HepG2 (cell line): Measurements from ENCODE around the gene RIPOR3. TPM values are rescaled to one million over a fixed set of nuclear protein-coding genes. Genes with fewer than 3 reads are reported as not detected.

Source experiments
- ARID2 ChIP-seq: sonication (generic); formaldehyde crosslinking; IDR thresholded peaks from 2 replicates; pipeline ENCODE4 v1.8.1; 2022; ENCODE audit warnings: mild to moderate bottlenecking, missing genetic modification reagents, borderline replicate concordance
- E2F5 ChIP-seq: sonication (generic); formaldehyde crosslinking; conservative IDR thresholded peaks from 2 replicates; pipeline ENCODE4 v1.4.0; 2020; ENCODE audit warnings: missing genetic modification reagents
- FOXC1 ChIP-seq: sonication (generic); formaldehyde crosslinking; IDR thresholded peaks from 2 replicates; pipeline ENCODE4 v1.8.0; 2022; ENCODE audit warnings: mild to moderate bottlenecking, missing genetic modification reagents, borderline replicate concordance
- GTF3A ChIP-seq: sonication (generic); formaldehyde crosslinking; conservative IDR thresholded peaks from 2 replicates; pipeline ENCODE4 v1.4.0; 2020; ENCODE audit warnings: mild to moderate bottlenecking, missing genetic modification reagents
- KDM3A ChIP-seq: IDR thresholded peaks from 2 replicates; pipeline ENCODE4 v1.6.1; 2018; ENCODE audit warnings: low read depth, missing compliant biosample characterization
- KLF16 ChIP-seq, 2 experiments: sonication (generic) in 1 of 2; formaldehyde crosslinking in 1 of 2; IDR thresholded peaks; 2 replicates each; pipeline versions ENCODE4 v1.6.1 to v1.8.0; 2016 to 2023; ENCODE audit warnings: missing genetic modification reagents in 2 of 2, missing compliant biosample characterization in 1 of 2
- KMT2A ChIP-seq: sonication (generic); formaldehyde crosslinking; IDR thresholded peaks from 2 replicates; pipeline ENCODE4 v1.4.0; 2020; ENCODE audit warnings: missing genetic modification reagents
- MIXL1 ChIP-seq: IDR thresholded peaks from 2 replicates; pipeline ENCODE4 v1.6.1; 2016
- NCOA5 ChIP-seq: sonication (generic); formaldehyde crosslinking; IDR thresholded peaks from 2 replicates; pipeline ENCODE4 v1.4.0; 2020; ENCODE audit warnings: missing genetic modification reagents
- NR1H2 ChIP-seq: sonication (generic); formaldehyde crosslinking; IDR thresholded peaks from 2 replicates; pipeline ENCODE4 v1.8.1; 2022; ENCODE audit warnings: low read depth, missing genetic modification reagents, borderline replicate concordance
- PRPF4 ChIP-seq: fragments of 200-400 bp; formaldehyde crosslinking; IDR thresholded peaks from 2 replicates; pipeline ENCODE4 v1.6.1; 2016; ENCODE audit warnings: low read length, low read depth; ENCODE audit not compliant: poor library complexity, severe bottlenecking
- RNF2 ChIP-seq: fragments of 450-650 bp; conservative IDR thresholded peaks from 2 replicates; pipeline ENCODE4 v1.6.1; 2016; ENCODE audit warnings: low read depth
- RXRA ChIP-seq: sonication (generic); formaldehyde crosslinking; IDR thresholded peaks from 2 replicates; pipeline ENCODE4 v1.5.1; 2020; ENCODE audit warnings: missing genetic modification reagents
- SMARCE1 ChIP-seq: fragments of 450-650 bp; IDR thresholded peaks from 2 replicates; pipeline ENCODE4 v1.6.1; 2017; ENCODE audit warnings: borderline replicate concordance
- SYNCRIP ChIP-seq: fragments of 200-400 bp; formaldehyde crosslinking; IDR thresholded peaks from 2 replicates; pipeline ENCODE4 v1.6.1; 2018; ENCODE audit warnings: mild to moderate bottlenecking, low read depth, low read length; ENCODE audit not compliant: insufficient read depth
- ZBTB42 ChIP-seq: sonication (generic); formaldehyde crosslinking; IDR thresholded peaks from 2 replicates; pipeline ENCODE4 v1.5.0; 2020; ENCODE audit warnings: mild to moderate bottlenecking, missing genetic modification reagents
- ZFP62 ChIP-seq: sonication (generic); formaldehyde crosslinking; IDR thresholded peaks from 2 replicates; pipeline ENCODE4 v1.4.0; 2020; ENCODE audit warnings: missing genetic modification reagents
- ZKSCAN5 ChIP-seq: sonication (generic); formaldehyde crosslinking; IDR thresholded peaks from 2 replicates; pipeline ENCODE4 v1.5.1; 2020; ENCODE audit warnings: mild to moderate bottlenecking, missing genetic modification reagents
- ZKSCAN8 ChIP-seq: IDR thresholded peaks from 2 replicates; pipeline ENCODE4 v1.6.1; 2016; ENCODE audit warnings: borderline replicate concordance, missing genetic modification reagents, missing compliant biosample characterization
- ZNF235 ChIP-seq: sonication (generic); formaldehyde crosslinking; IDR thresholded peaks from 2 replicates; pipeline ENCODE4 v1.8.1; 2023; ENCODE audit warnings: mild to moderate bottlenecking, missing genetic modification reagents, borderline replicate concordance
- ZNF317 ChIP-seq: sonication (generic); formaldehyde crosslinking; IDR thresholded peaks from 2 replicates; pipeline ENCODE4 v1.5.0; 2020; ENCODE audit warnings: mild to moderate bottlenecking, missing genetic modification reagents
- ZNF83 ChIP-seq: sonication (generic); formaldehyde crosslinking; IDR thresholded peaks from 2 replicates; pipeline ENCODE4 v1.4.0; 2020; ENCODE audit warnings: missing genetic modification reagents, mild to moderate bottlenecking, borderline replicate concordance
- ZSCAN21 ChIP-seq: sonication (generic); formaldehyde crosslinking; IDR thresholded peaks from 2 replicates; pipeline ENCODE4 v1.8.0; 2022; ENCODE audit warnings: mild to moderate bottlenecking, missing genetic modification reagents, moderate library complexity, borderline replicate concordance
- polyA plus RNA-seq, 8 experiments: library from polyadenylated mRNA; depleted of rRNA in 3 of 8; stranded (reverse) in 7 of 8; unstranded in 1 of 8; fragments of >200 nt; fragmentation: Illumina TruSeq in 4 of 8; extraction: Trizol in 4 of 8; gene quantifications; 2 replicates each; pipeline versions ENCODE4 v1.2.1 to v1.2.3, GENCODE V29; 2011 to 2016; ENCODE audit warnings: low read depth in 4 of 8, missing spikeins in 1 of 8, mixed read lengths in 1 of 8; ENCODE audit not compliant: insufficient read depth in 1 of 8
- total RNA-seq, 5 experiments: library from RNA; depleted of rRNA; stranded (reverse); fragments of >200 nt; fragmentation: Illumina TruSeq; extraction: Trizol; gene quantifications; 2 replicates each; pipeline ENCODE4 v1.2.3, GENCODE V29; 2016; ENCODE audit warnings: low read depth in 1 of 5
- TF ChIP-seq, protein P1 (sequence below): sonication (generic); formaldehyde crosslinking; IDR thresholded peaks from 2 replicates; pipeline ENCODE4; 2020; ENCODE audit warnings: missing genetic modification reagents, mild to moderate bottlenecking, borderline replicate concordance
- TF ChIP-seq, protein P2 (sequence below): sonication (generic); formaldehyde crosslinking; IDR thresholded peaks from 2 replicates; pipeline ENCODE4 v1.5.0; 2020; ENCODE audit warnings: mild to moderate bottlenecking, missing genetic modification reagents

The RIPOR3 gene
- total and polyA plus RNA-seq, 2 of the 13 experiments (the other 11 are each of a cell fraction or from before 2014, with no cell fraction given): 0.18 TPM; not detected in 1

DNA sequence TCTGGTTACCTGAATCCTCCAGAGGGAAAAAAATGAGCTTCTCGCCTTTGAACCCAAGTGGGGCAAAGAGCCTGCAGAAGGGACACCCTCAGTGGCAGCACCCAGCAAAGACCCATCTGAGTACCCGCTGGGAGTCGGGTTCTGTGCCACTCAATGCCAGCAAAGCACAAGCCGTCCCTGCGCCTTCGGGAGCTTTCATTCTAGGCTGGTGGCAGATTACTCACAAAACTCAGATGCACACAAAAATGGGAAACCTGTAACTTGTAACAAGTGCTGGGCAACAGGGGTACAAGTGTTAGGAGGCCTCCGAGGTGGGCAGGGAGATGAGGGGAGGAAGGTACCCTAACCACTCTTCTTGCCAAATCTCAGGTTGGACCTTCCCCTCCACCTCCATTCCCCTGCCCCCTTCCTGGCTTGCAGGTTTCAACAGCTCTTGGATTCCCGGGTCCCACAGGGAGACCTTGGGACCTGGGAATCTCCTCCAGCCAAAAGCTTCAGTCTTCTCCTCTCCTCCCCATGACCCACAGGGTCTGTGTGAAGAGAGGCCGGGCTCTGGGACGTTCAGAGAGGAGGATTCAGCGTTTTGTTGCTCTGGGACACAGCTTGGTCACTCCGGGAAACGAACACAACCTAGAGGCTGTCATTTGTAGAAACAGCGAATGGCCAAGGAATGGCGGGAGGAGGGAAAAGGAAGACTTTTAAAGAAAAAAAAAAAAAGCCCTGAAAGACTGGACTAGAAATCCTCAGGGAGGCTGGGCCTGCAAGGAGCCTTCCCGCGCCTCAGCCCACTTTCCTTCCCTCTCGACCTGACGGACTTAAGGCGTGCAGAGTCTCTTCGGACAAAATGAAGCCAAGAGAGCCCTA is 38.8 kb upstream of the RIPOR3 start (continued):
- TF ChIP-seq, protein P1, sequence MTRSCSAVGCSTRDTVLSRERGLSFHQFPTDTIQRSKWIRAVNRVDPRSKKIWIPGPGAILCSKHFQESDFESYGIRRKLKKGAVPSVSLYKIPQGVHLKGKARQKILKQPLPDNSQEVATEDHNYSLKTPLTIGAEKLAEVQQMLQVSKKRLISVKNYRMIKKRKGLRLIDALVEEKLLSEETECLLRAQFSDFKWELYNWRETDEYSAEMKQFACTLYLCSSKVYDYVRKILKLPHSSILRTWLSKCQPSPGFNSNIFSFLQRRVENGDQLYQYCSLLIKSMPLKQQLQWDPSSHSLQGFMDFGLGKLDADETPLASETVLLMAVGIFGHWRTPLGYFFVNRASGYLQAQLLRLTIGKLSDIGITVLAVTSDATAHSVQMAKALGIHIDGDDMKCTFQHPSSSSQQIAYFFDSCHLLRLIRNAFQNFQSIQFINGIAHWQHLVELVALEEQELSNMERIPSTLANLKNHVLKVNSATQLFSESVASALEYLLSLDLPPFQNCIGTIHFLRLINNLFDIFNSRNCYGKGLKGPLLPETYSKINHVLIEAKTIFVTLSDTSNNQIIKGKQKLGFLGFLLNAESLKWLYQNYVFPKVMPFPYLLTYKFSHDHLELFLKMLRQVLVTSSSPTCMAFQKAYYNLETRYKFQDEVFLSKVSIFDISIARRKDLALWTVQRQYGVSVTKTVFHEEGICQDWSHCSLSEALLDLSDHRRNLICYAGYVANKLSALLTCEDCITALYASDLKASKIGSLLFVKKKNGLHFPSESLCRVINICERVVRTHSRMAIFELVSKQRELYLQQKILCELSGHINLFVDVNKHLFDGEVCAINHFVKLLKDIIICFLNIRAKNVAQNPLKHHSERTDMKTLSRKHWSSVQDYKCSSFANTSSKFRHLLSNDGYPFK (CRISPR knock-in tag): no peak
- no peak for TF ChIP-seq ZBTB42
- no peak for TF ChIP-seq ZKSCAN5 (CRISPR knock-in tag)
- no peak for TF ChIP-seq SMARCE1
- no peak for TF ChIP-seq ZNF317 (CRISPR knock-in tag)
- TF ChIP-seq ZSCAN21: no peak
- TF ChIP-seq NCOA5: no peak
- no peak for TF ChIP-seq KDM3A (CRISPR knock-in tag)
- TF ChIP-seq SYNCRIP: no peak
- TF ChIP-seq ZNF235 (CRISPR knock-in tag): no peak
- no peak for TF ChIP-seq KLF16 (CRISPR knock-in tag; IDR thresholded peaks at IDR 0.05)
- TF ChIP-seq RNF2: no peak
- TF ChIP-seq MIXL1: no peak
- peak; percentile 5; the same call in 1 of the 2 replicates for TF ChIP-seq KMT2A (CRISPR knock-in tag)
- no peak for TF ChIP-seq ZKSCAN8 (CRISPR knock-in tag)
- TF ChIP-seq PRPF4: no peak
- 0 out of 2 replicates have a peak, but pooled peaks have one; percentile 84 for TF ChIP-seq ARID2 (CRISPR knock-in tag)
- TF ChIP-seq GTF3A: no peak
- TF ChIP-seq E2F5: no peak
- TF ChIP-seq, protein P2, sequence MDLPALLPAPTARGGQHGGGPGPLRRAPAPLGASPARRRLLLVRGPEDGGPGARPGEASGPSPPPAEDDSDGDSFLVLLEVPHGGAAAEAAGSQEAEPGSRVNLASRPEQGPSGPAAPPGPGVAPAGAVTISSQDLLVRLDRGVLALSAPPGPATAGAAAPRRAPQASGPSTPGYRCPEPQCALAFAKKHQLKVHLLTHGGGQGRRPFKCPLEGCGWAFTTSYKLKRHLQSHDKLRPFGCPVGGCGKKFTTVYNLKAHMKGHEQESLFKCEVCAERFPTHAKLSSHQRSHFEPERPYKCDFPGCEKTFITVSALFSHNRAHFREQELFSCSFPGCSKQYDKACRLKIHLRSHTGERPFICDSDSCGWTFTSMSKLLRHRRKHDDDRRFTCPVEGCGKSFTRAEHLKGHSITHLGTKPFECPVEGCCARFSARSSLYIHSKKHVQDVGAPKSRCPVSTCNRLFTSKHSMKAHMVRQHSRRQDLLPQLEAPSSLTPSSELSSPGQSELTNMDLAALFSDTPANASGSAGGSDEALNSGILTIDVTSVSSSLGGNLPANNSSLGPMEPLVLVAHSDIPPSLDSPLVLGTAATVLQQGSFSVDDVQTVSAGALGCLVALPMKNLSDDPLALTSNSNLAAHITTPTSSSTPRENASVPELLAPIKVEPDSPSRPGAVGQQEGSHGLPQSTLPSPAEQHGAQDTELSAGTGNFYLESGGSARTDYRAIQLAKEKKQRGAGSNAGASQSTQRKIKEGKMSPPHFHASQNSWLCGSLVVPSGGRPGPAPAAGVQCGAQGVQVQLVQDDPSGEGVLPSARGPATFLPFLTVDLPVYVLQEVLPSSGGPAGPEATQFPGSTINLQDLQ (CRISPR knock-in tag): no peak
- TF ChIP-seq ZNF83 (CRISPR knock-in tag): no peak
- TF ChIP-seq ZFP62 (CRISPR knock-in tag): no peak
- TF ChIP-seq RXRA (CRISPR knock-in tag): no peak; the same call in none of the 2 replicates
- no peak for TF ChIP-seq FOXC1 (CRISPR knock-in tag)
- no peak for TF ChIP-seq NR1H2 (CRISPR knock-in tag)
